Stimulated activated CD4-positive, alpha-beta T cell treated with anti-CD3 and anti-CD28 coated beads, Interleukin-2, amount 100 ng/mL, for 4 hours (primary cell): ENCODE results near the gene DPP10.
"Not testable (repeated sequence)": the region's sequence is repeated elsewhere in the genome, so short reads cannot be mapped to it uniquely, and the experiment has no call there.

Experiments
- DNase-seq: peaks from one replicate; pipeline ENCODE4 v3.0.0-alpha.2; 2020; ENCODE audit warnings: low read depth

DPP10 gene

DNA sequence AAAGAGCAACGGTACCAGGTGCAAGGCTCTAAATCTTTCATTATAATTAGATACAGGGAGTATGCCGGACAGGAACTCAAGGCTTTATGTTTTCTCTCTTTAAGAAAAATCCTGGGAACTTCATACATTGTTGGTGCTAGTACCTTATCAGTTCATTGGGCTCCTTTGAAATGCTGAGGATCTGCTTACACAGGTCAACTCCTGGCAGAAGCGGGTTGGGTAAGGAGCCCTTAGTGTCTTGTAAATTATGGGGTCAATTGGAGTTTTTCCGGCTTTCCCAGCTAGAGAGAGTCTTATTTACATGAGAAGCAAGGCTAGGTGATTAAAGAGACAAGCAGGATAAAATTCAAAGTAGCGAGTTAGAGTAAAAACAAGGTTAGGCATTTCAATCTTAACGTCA is 998.3 kb downstream of the DPP10 start:
- not testable (repeated sequence) for DNase-seq

DNA sequence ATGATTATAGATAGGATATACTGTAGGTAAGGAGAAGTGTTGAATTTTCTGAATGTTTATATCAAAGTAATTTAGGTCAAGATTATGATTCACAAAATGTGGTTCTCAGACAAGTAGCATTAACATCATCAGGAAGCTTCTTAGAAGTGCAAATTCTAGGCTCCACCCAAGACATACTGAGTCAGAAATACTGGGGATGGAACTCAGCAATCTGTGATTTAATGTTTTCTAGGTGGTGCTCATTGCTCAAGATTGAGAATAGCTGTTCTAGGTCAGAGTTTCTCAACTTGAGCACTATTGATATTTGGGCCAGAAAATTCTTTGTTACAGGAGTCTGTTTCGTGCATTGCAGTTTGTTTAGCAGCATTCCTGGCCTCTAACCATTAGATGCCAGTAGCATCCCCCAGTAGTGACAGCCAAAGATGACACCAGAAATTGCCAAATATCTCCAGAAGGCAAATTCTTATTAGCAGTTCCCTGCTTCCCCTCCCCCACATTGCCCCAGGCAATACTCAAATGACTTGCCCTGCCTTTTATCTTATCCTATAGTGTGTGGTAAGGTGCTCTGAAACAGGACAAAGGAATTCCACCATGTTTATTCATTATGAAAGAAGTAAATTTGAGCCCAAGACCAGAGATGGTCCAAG is 1001.2 kb downstream of the DPP10 start:
- no peak for DNase-seq

DNA sequence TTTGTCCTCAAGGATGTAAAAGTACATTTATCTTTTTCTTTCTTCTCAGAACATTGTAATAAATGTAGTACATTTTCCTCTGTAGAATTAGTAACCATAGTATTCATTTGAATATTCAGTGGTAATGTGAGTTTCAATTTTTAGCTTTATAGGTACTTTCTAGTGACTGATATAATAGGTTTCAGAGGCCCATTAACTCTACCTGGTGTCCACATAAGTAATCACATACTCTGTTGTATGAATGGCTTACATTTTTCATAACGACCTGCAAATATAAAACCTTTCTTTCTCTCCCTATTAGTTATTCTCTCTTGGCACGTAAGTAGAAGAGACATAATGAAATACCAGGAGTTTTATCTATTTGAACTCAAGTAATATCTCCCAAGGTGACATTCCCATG is 1017.6 kb downstream of the DPP10 start:
- DNase-seq, result no peak

DNA sequence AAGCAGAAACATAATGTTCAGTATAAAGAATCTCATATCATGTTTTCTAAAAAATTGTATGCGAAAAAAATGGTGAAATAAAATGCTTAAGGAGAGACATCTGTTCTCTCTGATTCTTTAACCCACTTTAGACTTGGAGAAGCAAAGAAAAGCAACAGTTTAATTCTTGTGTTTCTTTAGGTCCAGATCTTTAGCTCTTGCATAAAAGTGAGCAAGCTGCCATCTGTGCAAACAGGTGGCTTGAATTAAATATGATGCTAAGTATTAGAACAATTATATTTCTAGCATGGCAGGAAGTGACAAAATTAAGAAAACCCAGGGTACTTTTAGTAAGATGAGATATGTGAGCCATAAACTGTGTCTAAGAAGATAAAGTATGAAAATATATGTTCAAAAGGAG is 1038.3 kb downstream of the DPP10 start:
- DNase-seq, result no peak

DNA sequence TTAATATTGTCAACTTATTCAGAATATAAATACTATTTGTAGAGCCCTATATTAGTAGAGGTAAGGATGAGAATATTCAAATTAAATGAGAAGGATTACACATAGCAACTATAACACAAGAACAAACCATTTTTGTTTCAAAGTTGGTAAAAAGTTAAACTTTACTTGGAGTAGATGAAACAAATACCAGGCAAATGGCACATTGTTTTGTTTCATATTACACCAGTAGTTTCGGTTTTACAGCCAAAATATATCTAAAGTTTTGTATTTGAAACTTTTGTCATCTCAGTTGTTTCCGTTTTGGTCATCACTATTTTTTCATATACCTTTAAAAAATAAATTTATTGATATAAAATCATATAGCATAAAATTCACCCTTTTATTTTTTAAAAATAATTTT is 1039.4 kb downstream of the DPP10 start:
- no peak for DNase-seq

DNA sequence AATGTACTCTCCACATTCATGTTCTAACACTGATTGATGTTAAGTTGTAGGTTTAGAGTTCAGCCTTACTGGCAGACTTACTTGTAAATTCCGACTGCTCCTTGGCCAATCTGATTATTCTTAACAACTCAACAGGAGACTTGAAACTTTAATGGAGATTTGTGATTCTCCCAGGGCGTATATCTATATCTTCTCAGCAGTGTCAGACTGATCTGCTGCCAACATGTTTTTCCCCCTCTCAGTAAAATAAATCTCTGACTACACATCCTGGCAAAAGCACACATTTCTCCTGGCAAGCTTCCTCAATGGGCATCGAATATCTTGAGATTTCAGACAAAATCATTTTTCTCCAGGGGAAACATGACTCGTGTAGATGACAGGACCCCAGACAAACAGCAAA is 1041.2 kb downstream of the DPP10 start:
- no peak for DNase-seq

DNA sequence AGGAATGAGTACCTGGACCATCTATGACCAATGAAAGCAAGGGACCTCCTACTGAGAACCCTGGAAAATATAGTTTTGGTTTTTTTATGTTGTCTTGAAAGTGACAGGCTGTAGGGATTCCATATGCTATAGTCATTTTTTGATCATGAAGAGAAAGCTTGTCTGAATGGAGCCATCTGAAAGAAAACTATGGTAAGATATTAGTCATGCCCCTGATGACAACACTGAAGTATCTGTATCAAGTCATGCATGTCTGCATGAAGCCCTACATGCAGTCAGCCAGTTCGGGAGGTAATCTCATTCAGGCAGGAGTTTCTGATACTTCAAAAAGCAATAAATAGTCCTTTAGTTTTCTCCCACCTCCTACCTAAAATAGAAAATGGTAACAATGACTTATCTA is 1042.0 kb downstream of the DPP10 start:
- DNase-seq, result no peak

DNA sequence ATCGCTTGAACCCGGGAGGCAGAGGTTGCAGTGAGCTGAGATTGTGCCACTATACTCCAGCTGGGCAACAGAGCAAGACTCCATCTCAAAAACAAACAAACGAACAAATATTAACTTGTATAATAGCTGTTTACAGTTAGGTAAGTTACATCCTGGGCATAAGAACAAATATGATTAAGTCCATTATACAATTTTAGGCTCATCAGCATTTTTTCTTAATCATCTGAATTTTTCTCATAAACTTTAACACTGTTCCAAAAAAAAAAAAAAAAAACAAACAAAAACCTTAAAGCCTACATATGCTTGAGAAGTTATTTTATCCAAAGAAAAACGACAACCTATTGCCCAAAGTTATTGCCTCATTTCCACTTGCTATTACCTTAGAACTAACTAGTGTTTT is 1042.5 kb downstream of the DPP10 start:
- no peak for DNase-seq

DNA sequence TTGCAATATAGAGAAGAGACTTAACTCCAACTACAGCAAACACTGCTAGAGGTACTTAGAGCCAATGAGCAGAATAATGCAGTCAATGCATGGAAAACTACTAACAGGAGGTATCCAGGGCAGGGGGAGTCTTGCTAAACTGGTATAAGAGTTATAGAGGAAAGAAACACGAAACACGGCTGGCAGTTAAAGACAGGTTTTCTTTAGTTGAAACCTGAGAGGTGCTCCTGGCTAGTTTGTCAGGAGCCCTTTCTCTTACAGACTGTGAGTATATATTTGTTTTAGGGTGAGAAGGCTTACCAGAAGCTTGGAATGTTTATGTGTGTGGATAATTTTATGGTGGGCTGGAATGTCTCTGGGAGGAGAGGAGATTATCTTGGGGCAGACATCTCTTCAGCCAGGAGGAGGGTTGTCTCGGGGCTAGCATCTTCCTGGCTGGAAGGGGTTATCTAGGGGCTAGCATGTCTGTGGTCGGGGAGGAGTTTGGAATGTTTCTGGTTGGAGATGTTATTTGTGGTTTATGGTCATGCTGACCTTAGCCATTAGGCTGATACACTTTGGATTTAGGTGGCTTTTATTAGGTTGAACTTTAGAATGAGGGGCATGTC is 1048.8 kb downstream of the DPP10 start:
- no peak for DNase-seq

DNA sequence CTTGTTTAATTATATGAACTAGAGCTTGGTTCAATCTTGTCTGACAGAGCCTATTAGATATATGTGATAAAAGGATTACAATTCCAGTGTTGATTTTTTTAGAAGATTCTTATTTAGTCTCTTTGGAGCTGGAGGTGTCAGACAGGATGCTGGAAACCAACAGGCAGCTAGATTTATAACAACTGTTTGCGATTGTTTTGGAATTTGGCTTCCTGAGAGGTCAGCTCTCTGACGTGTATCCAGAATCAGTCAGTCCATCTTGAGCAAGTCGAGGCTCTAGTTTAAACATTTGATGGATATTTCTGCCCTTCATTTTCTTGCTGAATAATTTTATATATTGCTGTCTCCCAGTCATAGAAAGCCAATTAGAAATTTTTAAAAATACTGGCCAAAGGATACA is 1062.9 kb downstream of the DPP10 start:
- no peak for DNase-seq

DNA sequence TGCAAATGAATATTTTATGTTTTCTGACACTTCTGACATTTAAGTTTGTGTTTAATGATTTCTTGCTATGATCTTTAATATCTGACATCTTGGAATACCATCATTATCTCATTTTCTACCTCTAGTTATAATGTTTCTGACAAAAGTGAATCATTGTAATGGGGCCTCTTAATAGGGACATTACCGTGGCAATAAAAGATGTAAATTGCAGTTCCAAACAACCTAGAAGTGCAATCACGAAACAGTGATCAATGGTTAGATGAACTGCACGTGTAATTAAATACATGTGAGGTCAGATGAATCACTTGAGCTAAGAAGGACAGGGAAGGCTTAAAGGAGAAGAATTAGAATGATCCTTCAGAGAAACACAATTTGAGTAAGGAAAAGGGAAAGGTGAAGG is 1078.3 kb downstream of the DPP10 start:
- DNase-seq, result no peak

DNA sequence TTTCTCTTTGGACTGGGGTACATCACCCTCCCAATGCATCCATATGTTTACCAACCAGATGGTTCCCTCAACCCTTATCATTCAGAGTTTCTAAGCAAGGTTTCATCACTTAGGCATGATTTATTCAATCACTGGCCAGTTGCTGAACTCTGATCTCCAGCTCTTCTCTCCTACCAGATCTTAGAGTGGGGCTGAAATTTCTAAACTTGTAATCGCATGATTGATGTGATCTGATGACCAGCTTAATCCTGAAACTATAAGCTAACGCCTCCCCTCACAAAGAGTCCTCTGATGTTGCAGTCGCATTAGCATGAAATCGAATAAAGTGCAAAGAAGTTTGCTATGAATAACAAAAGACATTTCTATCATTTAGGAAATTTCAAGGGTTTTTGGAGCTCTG is 1082.0 kb downstream of the DPP10 start:
- no peak for DNase-seq

DNA sequence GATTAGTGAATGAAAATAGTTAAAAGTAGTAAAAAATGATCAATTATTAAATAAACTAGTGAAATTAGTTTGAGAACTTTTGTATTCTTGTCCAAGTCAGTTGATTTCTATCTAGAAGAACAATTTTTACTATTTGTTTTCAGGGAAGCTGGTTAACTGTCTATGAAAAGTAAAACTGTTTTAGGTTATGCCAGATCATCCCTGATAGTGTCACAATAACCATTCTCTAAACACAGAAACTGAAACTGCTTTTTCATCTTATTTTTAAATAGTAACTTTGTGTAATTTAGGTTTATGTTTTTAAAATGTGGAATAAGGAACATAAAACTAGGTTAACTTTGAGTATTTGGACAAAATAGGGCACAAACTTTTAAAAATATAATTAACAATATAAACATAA is 1087.2 kb downstream of the DPP10 start:
- DNase-seq, result no peak

DNA sequence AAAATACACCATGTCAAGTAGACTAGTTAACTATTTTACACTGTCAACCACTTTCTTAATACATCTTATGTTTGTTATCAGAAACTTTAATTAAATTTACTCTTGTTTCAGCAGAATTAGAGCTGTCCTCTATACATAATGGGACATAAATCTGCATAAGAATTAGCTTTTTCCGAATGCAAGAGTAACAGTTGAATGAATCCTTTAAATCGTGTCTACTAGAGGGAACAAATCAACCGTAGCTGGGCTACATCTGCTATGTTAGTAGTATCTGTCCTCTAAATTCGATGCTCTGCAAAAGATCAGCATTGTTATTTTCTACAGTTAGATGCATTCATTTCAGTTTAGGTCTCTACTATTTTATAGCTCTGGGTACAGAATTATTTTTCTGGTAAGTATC is 1090.6 kb downstream of the DPP10 start:
- no peak for DNase-seq

DNA sequence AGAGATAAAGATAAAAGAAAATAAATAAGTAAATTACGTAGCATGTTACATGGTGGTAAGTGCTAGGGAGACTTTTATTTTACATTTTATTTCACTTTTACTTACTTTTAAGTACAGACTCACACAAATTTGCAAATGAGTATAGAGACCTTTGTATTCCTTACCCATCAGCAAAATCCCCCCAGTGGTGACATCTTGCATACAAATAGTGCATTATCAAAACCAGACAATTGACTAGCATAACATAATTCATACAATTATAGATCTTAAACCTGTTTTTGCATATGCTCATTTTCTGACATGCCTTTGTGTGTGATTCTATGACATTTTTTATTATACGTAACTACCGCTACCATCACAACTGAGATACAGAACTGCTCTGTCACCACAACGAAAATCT is 1099.4 kb downstream of the DPP10 start:
- no peak for DNase-seq

DNA sequence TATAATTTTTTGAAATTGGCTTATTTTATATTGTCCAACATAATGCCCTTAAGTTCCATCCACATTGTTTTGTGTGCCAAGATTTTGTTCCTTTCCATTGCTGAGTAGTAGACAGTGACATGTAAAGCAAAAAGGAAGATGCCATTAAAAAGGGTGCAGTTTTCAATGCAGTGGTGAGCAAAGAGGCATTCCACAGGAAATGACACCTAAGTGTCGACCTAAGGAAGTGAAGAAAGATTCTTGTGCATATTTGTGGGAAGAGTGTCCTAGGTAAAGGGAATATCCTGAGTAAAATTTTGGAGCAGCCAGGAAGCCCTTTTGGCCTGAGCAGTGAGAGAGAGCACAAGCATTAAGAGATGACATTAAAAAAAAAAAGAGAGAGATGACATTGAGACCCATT is 1099.9 kb downstream of the DPP10 start:
- no peak for DNase-seq

DNA sequence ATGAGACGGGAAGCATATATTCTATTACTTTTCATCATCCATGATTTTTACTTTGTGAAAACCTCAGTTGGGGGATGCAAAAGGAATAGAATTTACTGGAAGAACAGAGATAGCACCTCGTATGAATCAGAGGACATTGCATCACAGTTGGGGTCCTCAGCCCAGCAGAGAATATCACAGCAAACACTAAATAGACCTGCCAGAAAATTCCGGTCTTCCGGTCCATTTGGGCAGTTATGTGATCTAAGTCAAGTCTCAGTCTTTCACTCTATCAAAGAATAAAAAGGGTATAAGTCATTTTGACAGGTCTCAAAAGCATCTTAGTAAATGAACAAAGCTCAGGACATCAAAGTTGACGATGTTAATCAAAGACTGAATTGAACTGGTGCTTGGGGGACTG is 1100.6 kb downstream of the DPP10 start:
- no peak for DNase-seq

DNA sequence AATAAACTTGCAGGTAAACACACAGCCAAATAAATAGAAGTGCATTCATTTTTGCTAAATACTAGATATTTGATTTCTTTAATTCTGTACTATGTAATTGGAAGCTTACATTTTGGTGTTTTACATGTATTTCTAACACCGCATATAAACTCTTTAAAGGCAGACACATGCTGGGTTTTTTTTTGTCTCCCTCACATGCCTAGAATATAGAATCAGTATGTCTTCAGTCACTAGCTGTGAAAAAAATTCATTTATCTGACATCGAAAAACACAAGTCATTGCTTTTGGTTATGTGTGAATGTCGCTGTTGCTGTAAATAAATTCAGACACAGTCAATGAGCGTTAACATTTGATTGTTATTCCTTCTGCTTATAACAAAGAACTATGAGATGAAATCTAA is 1101.0 kb downstream of the DPP10 start:
- no peak for DNase-seq

DNA sequence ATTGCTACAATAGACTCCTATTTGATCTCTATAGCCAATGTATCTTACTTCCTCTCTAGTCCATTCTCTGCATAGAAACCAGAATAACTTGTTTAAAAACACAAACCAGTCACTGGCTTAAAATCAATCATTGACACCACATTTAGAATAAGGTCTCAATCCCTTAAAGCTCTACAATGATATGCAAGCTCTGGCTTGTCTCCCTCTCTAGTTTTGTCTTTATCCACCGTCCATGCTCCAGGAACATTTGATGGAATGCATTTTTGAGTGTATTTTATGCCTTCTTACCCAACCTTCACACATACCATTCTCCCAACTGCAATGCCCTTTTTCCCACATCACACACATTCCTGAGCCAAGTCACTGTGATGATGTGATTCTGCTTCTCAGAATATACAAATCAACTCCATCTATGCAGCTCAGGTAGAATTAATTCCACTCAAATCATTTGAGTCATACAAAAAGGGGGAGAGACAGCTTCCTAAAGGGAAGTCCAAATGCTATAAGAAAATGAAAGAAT is 1107.2 kb downstream of the DPP10 start:
- DNase-seq, result no peak

DNA sequence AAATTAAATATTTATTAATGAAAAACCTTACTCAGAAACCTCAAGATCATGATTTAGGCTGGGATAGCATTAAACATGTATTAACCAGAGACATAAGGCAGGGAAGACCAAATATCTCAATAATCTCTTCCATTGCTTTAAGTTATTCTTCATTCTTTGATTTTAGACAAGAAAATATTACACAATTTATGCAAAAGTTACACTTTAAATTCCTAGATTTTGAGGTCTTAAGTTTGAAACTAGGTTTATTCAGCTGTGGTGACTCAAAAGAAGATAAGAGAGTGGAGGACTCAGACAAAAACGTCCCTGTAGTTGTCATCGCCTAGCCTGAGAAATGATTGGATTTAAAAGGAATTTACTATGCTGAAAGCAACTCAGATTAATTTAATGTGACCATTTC is 1110.3 kb downstream of the DPP10 start:
- no peak for DNase-seq

DNA sequence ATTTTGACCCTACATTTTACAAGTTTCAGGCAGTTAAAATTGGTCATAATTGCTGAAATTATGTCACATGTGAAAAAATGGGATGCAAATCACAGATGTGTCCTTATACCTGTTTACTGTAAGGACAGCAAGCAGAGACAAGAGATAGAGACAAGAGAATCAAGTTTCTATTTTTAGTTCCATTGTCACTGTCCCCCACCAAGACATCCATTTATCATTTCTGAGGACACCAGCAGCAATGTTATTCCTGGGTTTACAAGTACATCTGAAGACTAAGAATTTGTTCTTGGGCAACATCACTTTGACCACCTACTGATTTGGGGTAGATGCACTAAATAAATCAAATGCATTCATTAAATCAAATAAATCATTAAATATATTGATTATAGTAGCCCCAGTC is 1111.7 kb downstream of the DPP10 start:
- no peak for DNase-seq

DNA sequence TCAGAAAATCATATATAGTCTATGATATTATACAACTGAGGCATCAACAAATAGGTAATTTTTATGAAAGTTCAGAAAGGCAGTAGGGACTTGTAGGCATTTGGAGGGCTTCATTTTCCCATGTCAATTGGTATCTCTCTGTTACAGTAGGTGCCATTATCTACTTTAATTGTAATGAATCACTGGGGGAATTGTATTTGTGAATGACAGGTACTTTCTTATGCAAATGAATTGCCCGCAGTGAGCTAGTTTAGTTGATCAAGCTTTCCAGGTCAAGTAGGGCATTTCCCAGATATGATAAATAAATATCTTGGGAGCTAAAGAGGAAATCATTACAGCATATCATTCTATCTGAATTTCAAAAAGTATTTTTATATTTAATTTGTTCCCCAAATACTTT is 1116.3 kb downstream of the DPP10 start:
- no peak for DNase-seq

DNA sequence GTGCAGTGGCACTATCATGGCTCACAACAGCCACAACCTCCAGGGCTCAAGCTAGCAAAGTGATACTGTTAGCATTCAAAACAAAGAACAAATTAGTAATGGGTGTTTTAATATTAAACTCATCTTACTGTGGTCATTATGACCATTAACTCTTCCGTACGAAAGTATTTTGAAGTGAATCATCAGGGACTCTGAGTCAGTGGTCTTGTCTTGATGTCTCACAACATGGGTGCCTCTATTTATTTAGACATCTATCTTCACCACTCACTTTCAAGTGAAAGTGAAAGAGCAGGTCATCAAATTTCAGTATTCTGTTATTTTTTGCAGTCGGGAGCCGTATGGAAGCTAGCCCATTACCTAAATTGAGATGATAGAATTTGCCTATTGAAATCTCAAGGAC is 1118.2 kb downstream of the DPP10 start:
- DNase-seq, result no peak

DNA sequence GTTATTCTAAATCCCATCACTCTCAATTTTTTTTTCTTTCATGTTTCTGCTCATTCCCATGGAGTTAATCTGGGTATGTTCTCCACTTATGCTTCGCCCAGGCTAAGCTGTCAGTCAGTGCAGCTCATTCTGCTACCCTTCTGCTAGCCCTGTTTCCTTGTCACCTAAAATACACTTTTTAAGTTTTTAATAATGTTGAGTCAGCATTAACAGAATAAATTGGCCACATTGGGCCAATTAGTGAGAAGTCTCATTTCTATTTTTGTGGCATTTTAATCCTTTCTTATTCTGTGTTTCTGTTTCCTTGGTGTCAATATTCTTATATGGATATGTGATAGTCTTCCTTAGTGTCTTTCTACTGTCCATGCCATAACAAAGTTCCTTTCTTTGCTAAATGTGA is 1126.2 kb downstream of the DPP10 start:
- no peak for DNase-seq
